Thyroid gland (tissue), 4 donors: Measurements from ENCODE around the gene CHST2.

ENCODE experiments used
- CTCF ChIP-seq, 6 experiments: fragments of 200-600 bp in 3 of 6; fragments of 450-650 bp in 3 of 6; sonication (generic) in 3 of 6; IDR thresholded peaks; one replicate each; pipeline ENCODE4 v1.5.1; 2016 to 2019; ENCODE audit warnings: antibody characterized with exemption in 6 of 6, mild to moderate bottlenecking in 2 of 6, inconsistent platforms in 1 of 6, moderate library complexity in 1 of 6
- POLR2A ChIP-seq, 2 donors: fragments of 450-650 bp; IDR thresholded peaks; one replicate each; pipeline ENCODE4 v1.6.1; 2017; ENCODE audit warnings: antibody characterized with exemption in 2 of 2, mild to moderate bottlenecking in 2 of 2, moderate library complexity in 1 of 2

DNA sequence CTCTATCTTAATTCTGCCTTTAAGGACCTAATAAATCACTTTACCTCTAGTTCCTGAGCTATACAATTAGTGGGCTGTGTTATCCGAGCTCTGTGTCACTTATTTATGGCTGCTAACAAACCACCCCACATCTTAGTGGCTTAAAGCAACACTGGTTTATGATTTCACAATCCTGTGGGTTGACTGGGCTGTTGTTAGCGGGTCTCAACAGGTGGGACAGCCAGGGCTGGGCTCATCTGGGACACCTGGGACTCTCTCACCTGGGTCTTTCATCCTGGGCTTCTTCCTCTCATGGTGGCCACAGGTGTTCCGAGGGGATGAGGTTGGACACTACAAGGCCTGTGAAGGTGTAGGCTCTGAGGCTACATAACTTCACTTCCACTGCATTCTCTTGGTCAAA is 35.8 kb upstream of the CHST2 start:
- TF ChIP-seq CTCF (IDR thresholded peaks at IDR 0.05) (no peak), POLR2A (IDR thresholded peaks at IDR 0.05) (no peak)
